ENCODE data around the gene DEDD.

The DEDD gene

GRCh38 chr1:161132410-161133219, at the start of gene DEDD:
Gene DEDD (minus strand): TSS chr1:161132667. CDS start chr1:161124462, 8,205 bp downstream.
- peak; percentile 83 for DNase-seq (ENCODE audit: low read depth)

GRCh38 chr1:161182214-161182613, 49.7 kb upstream of the DEDD start:
- no peak for DNase-seq (ENCODE audit: low read depth)

- no peak for DNase-seq (ENCODE audit: low read depth)
Measured at GRCh38 chr1:161180639-161181038, 48.2 kb upstream of the DEDD start.

- no peak for DNase-seq (ENCODE audit: low read depth)
Measured at GRCh38 chr1:161179698-161180097, 47.2 kb upstream of the DEDD start.

- DNase-seq (ENCODE audit: low read depth): no peak
Measured at GRCh38 chr1:161177936-161178244, 45.4 kb upstream of the DEDD start.

- DNase-seq (ENCODE audit: low read depth): peak; percentile 93
Measured at GRCh38 chr1:161177112-161177935, 44.9 kb upstream of the DEDD start, which contains the start of gene B4GALT3. Gene B4GALT3 (minus strand): TSS chr1:161177507. CDS start chr1:161176060, 1,447 bp downstream.

- DNase-seq (ENCODE audit: low read depth): no peak
Measured at GRCh38 chr1:161176468-161177111, 44.1 kb upstream of the DEDD start.

GRCh38 chr1:161175771-161176453, 43.4 kb upstream of the DEDD start:
- DNase-seq (ENCODE audit: low read depth): no peak

- DNase-seq (ENCODE audit: low read depth): no peak
Measured at GRCh38 chr1:161174911-161175310, 42.4 kb upstream of the DEDD start.

GRCh38 chr1:161173711-161174110, 41.2 kb upstream of the DEDD start:
- no peak for DNase-seq (ENCODE audit: low read depth)

- no peak for DNase-seq (ENCODE audit: low read depth)
Measured at GRCh38 chr1:161172776-161173376, 40.4 kb upstream of the DEDD start.

- no peak for DNase-seq (ENCODE audit: low read depth)
Measured at GRCh38 chr1:161172349-161172748, 39.9 kb upstream of the DEDD start.

- DNase-seq (ENCODE audit: low read depth): no peak
Measured at GRCh38 chr1:161171696-161172095, 39.2 kb upstream of the DEDD start.

GRCh38 chr1:161171191-161171590, 38.7 kb upstream of the DEDD start:
- DNase-seq (ENCODE audit: low read depth): no peak

GRCh38 chr1:161168906-161169305, 36.4 kb upstream of the DEDD start:
- no peak for DNase-seq (ENCODE audit: low read depth)

- DNase-seq (ENCODE audit: low read depth): no peak
Measured at GRCh38 chr1:161166669-161167548, 34.4 kb upstream of the DEDD start.

- DNase-seq (ENCODE audit: low read depth): peak; percentile 82
Measured at GRCh38 chr1:161165742-161166668, 33.5 kb upstream of the DEDD start, which contains the start of gene PPOX. Gene PPOX (plus strand): TSS chr1:161166426. CDS start chr1:161166848, 422 bp downstream.

- no peak for DNase-seq (ENCODE audit: low read depth)
Measured at GRCh38 chr1:161164901-161165610, 32.6 kb upstream of the DEDD start.

- no peak for DNase-seq (ENCODE audit: low read depth)
Measured at GRCh38 chr1:161163793-161164192, 31.3 kb upstream of the DEDD start.

Measured in stimulated activated CD8-positive, alpha-beta memory T cell treated with anti-CD3 and anti-CD28 coated beads, Interleukin-12 subunit alpha, Interleukin-12 subunit beta, amount 100 ng/mL, for 4 hours (primary cell).